Fibroblast of pulmonary artery (primary cell): ENCODE data around the gene EPM2AIP1.

Experiments used
- DNase-seq: peaks from one replicate; pipeline ENCODE4 v3.0.0-alpha.2; 2010; ENCODE audit warnings: low read depth
- H3K4me3 ChIP-seq: replicated peaks from 2 replicates; pipeline ENCODE4 v1.5.1; 2011; ENCODE audit warnings: low read depth, mild to moderate bottlenecking, control low read depth, low read length, moderate library complexity
- CTCF ChIP-seq: IDR thresholded peaks from 2 replicates; pipeline ENCODE4 v1.5.1; 2011; ENCODE audit warnings: mild to moderate bottlenecking, control low read depth, low read length, inconsistent platforms; ENCODE audit errors: missing control alignments

The EPM2AIP1 gene

GRCh38 chr3:37025561-37026335, 32.8 kb upstream of the EPM2AIP1 start:
- no peak for TF ChIP-seq CTCF
- DNase-seq: no peak
- no peak overlapping the region for H3K4me3 ChIP-seq

- no peak overlapping the region for H3K4me3 ChIP-seq
- no peak for DNase-seq
- TF ChIP-seq CTCF: no peak
Measured at GRCh38 chr3:37024820-37025405, 32.0 kb upstream of the EPM2AIP1 start.

GRCh38 chr3:37024092-37024491, 31.2 kb upstream of the EPM2AIP1 start:
- H3K4me3 ChIP-seq: no peak overlapping the region
- peak; percentile 42 for TF ChIP-seq CTCF
- DNase-seq: peak; percentile 34

GRCh38 chr3:37017683-37018082, 24.8 kb upstream of the EPM2AIP1 start:
- TF ChIP-seq CTCF: no peak

GRCh38 chr3:37016903-37017302, 24.0 kb upstream of the EPM2AIP1 start:
- no peak for DNase-seq
- TF ChIP-seq CTCF: no peak
- H3K4me3 ChIP-seq: no peak overlapping the region

More at GRCh38 chr3:37017683-37018082, 24.8 kb upstream of the EPM2AIP1 start:
- DNase-seq: no peak
- no peak overlapping the region for H3K4me3 ChIP-seq

- no peak for TF ChIP-seq CTCF
- DNase-seq: no peak
- H3K4me3 ChIP-seq: no peak overlapping the region
Measured at GRCh38 chr3:37015642-37016041, 22.7 kb upstream of the EPM2AIP1 start.
